DND-41 (cell line): ENCODE results near the gene SRPK2.
"Not testable (repeated sequence)": the region's sequence is repeated elsewhere in the genome, so short reads cannot be mapped to it uniquely, and the experiment has no call there.

Experiments used
- ATAC-seq: fragments of 200-7000 bp; cut with Tn5 transposase; 3 replicates; pipeline ENCODE4 v1.9.1; 2021; ENCODE audit warnings: low read depth; ENCODE audit not compliant: insufficient read depth
- DNase-seq: peaks from one replicate; pipeline ENCODE4 v3.0.0-alpha.2; 2020
- H2AFZ ChIP-seq: 2 replicates; pipeline ENCODE4 v1.6.0; 2012; ENCODE audit warnings: low read depth, low read length
- H3K27ac ChIP-seq: 2 replicates; pipeline ENCODE4 v1.5.1; 2012; ENCODE audit warnings: low read length, inconsistent platforms
- H3K27me3 ChIP-seq: fragments of 200-600 bp; sonication (generic); 2 replicates; pipeline ENCODE4 v1.6.0; 2012; ENCODE audit warnings: low read length, mild to moderate bottlenecking, inconsistent platforms; ENCODE audit not compliant: insufficient read depth, poor library complexity
- H3K36me3 ChIP-seq: 2 replicates; pipeline ENCODE4 v1.5.1; 2012; ENCODE audit warnings: low read length, inconsistent platforms; ENCODE audit not compliant: insufficient read depth
- H3K4me1 ChIP-seq: 2 replicates; pipeline ENCODE4 v1.5.1; 2012; ENCODE audit warnings: mild to moderate bottlenecking, low read length; ENCODE audit not compliant: insufficient read depth
- H3K4me2 ChIP-seq: 2 replicates; pipeline ENCODE4 v1.6.0; 2012; ENCODE audit warnings: mild to moderate bottlenecking, moderate library complexity, low read length, inconsistent platforms; ENCODE audit not compliant: insufficient read depth
- H3K4me3 ChIP-seq, 2 experiments: fragments of 200-600 bp in 1 of 2; shearing (Covaris generic) in 1 of 2; 2 replicates each; pipeline ENCODE4 v1.5.1; 2012 to 2016; ENCODE audit warnings: inconsistent platforms in 2 of 2, low read length in 2 of 2, mild to moderate bottlenecking in 2 of 2, low read depth in 1 of 2, moderate library complexity in 1 of 2
- H3K79me2 ChIP-seq: 2 replicates; pipeline ENCODE4 v1.6.0; 2012; ENCODE audit warnings: low read length, inconsistent platforms; ENCODE audit not compliant: insufficient read depth
- H3K9ac ChIP-seq: 2 replicates; pipeline ENCODE4 v1.6.0; 2012; ENCODE audit warnings: low read depth, mild to moderate bottlenecking, inconsistent platforms, low read length, moderate library complexity
- H3K9me3 ChIP-seq: 2 replicates; pipeline ENCODE4 v1.5.1; 2012; ENCODE audit warnings: low read length, moderate library complexity, mild to moderate bottlenecking, inconsistent platforms; ENCODE audit not compliant: insufficient read depth, severe bottlenecking
- H4K20me1 ChIP-seq: 2 replicates; pipeline ENCODE4 v1.6.0; 2012; ENCODE audit warnings: low read length; ENCODE audit not compliant: insufficient read depth
- CTCF ChIP-seq: IDR thresholded peaks from 2 replicates; pipeline ENCODE4 v1.5.1; 2012; ENCODE audit warnings: borderline replicate concordance, low read length, moderate library complexity, mild to moderate bottlenecking; ENCODE audit not compliant: poor library complexity, severe bottlenecking; ENCODE audit errors: extremely low read depth
- EZH2 ChIP-seq: IDR thresholded peaks from 3 replicates; pipeline ENCODE4 v1.6.1; 2012; ENCODE audit warnings: borderline replicate concordance, low read depth, mild to moderate bottlenecking, moderate library complexity, low read length, inconsistent platforms; ENCODE audit not compliant: severe bottlenecking

The SRPK2 gene

GRCh38 chr7:105352901-105353668 is 35.6 kb downstream of the SRPK2 start:
- DNase-seq (no peak), ATAC-seq (no peak)
- no peaks in the 10 kb centered on the region for H3K27me3 ChIP-seq
- H3K27ac ChIP-seq, result peak overlapping the region; percentile 82
- no peaks in the 10 kb centered on the region for H3K9me3 ChIP-seq
- no peaks in the 10 kb centered on the region for H3K36me3 ChIP-seq
- no peak overlapping the region for H3K4me3 ChIP-seq
- peaks cover 97% of the 10 kb centered on the region for H3K79me2 ChIP-seq
- peaks cover 25% of the 10 kb centered on the region; the same call in 1 of the 2 replicates for H4K20me1 ChIP-seq
- no peak overlapping the region for H3K9ac ChIP-seq
- no peak overlapping the region for H2AFZ ChIP-seq
- 0 out of 2 replicates have a peak overlapping the region, but pooled peaks have one; percentile 50 for H3K4me2 ChIP-seq
- TF ChIP-seq EZH2 (no peak), CTCF (no peak)
- H3K4me1 ChIP-seq, result peaks cover 69% of the 10 kb centered on the region

GRCh38 chr7:105352018-105352612 is 36.6 kb downstream of the SRPK2 start:
- no peak for TF ChIP-seq CTCF
- no peak for TF ChIP-seq EZH2
- Histone ChIP-seq H3K4me2 (peak overlapping the region; percentile 50), H2AFZ (no peak overlapping the region), H3K79me2 (peaks cover 97% of the 10 kb centered on the region), H4K20me1 (peaks cover 26% of the 10 kb centered on the region; the same call in 1 of the 2 replicates), H3K4me1 (peaks cover 78% of the 10 kb centered on the region), H3K9ac (peak overlapping the region; percentile 25), H3K27ac (peak overlapping the region; percentile 82), H3K9me3 (no peaks in the 10 kb centered on the region), H3K36me3 (no peaks in the 10 kb centered on the region), H3K4me3 (no peak overlapping the region), H3K27me3 (no peaks in the 10 kb centered on the region)
- DNase-seq (peak; percentile 85), ATAC-seq (peak; percentile 98)

GRCh38 chr7:105350906-105351305 is 37.8 kb downstream of the SRPK2 start:
- H3K4me2 ChIP-seq, result no peak overlapping the region
- no peak for DNase-seq
- no peaks in the 10 kb centered on the region for H3K27me3 ChIP-seq
- no peak for ATAC-seq
- no peaks in the 10 kb centered on the region for H3K36me3 ChIP-seq
- peaks cover 97% of the 10 kb centered on the region for H3K79me2 ChIP-seq
- H3K4me3 ChIP-seq, result no peak overlapping the region
- H3K4me1 ChIP-seq, result peaks cover 81% of the 10 kb centered on the region
- TF ChIP-seq EZH2 (no peak), CTCF (no peak)
- H3K9ac ChIP-seq, result no peak overlapping the region
- no peaks in the 10 kb centered on the region for H3K9me3 ChIP-seq
- H4K20me1 ChIP-seq, result peaks cover 36% of the 10 kb centered on the region
- peak overlapping the region; percentile 82 for H3K27ac ChIP-seq
- no peak overlapping the region for H2AFZ ChIP-seq

- Histone ChIP-seq H4K20me1 (peaks cover 35% of the 10 kb centered on the region), H3K79me2 (peaks cover 97% of the 10 kb centered on the region), H3K4me1 (peaks cover 67% of the 10 kb centered on the region)
- not testable (repeated sequence) for H3K36me3 ChIP-seq, DNase-seq, H2AFZ ChIP-seq, H3K9ac ChIP-seq, H3K9me3 ChIP-seq, H3K4me2 ChIP-seq, ATAC-seq, H3K4me3 ChIP-seq, H3K27ac ChIP-seq, H3K27me3 ChIP-seq
Observed at GRCh38 chr7:105348177-105348576, 40.5 kb downstream of the SRPK2 start.
